SU-DHL-6 (cell line): ENCODE results near the gene CRYBG3.

Source experiments
- CTCF ChIP-seq: fragments of 200-600 bp; sonication (generic); IDR thresholded peaks from one replicate; pipeline ENCODE4 v1.5.1; 2017; ENCODE audit warnings: antibody characterized with exemption, mild to moderate bottlenecking, low read length, moderate library complexity; ENCODE audit not compliant: insufficient read depth, poor library complexity, severe bottlenecking
- EZH2phosphoT487 ChIP-seq: fragments of 200-600 bp; sonication (generic), shearing (Covaris generic); conservative IDR thresholded peaks from 2 replicates; pipeline ENCODE4 v1.6.1; 2018; ENCODE audit warnings: mild to moderate bottlenecking, antibody characterized with exemption, low read length, moderate library complexity, mixed read lengths

GRCh38 chr3:97860364-97860763 is 38.6 kb downstream of the CRYBG3 start:
- TF ChIP-seq CTCF (no peak), EZH2phosphoT487 (no peak)
